ENCODE measurements around the gene ILKAP. TPM values are rescaled to one million over a fixed set of nuclear protein-coding genes. Genes with fewer than 3 reads are reported as not detected.

Gene ILKAP
- polyA plus RNA-seq, 3 donors: 23.2 to 44.2 (median 29.3) TPM

DNA sequence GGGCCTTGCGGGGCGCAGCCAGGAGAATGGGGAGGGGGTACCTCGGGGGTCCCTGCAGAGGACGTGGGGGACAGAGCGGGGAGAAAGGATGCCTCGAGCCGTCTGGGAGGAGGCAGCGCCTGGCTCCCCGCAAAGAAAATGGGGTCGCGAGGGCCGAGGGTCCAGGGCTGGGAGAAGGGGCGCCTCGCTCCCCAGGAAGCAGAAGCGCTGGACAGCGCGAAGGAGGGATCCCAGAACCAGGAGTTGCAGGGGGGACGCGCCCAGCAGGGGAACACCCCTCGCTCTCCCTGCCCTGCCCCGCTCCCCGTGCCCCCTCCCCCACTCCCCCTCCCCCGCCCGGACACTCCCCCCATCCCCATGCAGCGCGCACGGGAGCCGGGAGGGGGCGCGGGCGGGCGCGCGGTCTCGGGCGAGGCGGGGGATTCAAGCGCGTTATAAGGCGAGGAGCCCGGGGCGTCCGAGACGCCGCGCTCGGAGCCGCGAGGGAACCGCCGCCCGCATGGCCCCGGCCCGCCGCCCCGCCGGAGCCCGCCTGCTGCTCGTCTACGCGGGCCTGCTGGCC is 44.9 kb downstream of the ILKAP start, which contains the start of gene ERFE:
ERFE (plus strand) TSS at position 462 of the 562 bp plus-strand sequence; CDS start at position 500, 38 bp downstream.
- TF ChIP-seq, protein P1, sequence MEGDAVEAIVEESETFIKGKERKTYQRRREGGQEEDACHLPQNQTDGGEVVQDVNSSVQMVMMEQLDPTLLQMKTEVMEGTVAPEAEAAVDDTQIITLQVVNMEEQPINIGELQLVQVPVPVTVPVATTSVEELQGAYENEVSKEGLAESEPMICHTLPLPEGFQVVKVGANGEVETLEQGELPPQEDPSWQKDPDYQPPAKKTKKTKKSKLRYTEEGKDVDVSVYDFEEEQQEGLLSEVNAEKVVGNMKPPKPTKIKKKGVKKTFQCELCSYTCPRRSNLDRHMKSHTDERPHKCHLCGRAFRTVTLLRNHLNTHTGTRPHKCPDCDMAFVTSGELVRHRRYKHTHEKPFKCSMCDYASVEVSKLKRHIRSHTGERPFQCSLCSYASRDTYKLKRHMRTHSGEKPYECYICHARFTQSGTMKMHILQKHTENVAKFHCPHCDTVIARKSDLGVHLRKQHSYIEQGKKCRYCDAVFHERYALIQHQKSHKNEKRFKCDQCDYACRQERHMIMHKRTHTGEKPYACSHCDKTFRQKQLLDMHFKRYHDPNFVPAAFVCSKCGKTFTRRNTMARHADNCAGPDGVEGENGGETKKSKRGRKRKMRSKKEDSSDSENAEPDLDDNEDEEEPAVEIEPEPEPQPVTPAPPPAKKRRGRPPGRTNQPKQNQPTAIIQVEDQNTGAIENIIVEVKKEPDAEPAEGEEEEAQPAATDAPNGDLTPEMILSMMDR (IDR thresholded peaks at IDR 0.05): peak; percentile 54
- Mint-ChIP-seq H3K4me3 (peak within 1 kb of the TSS; percentile 76 to 93), H3K4me1 (peaks cover 15% of the 10 kb centered on the region), H3K27ac (no peak within 1 kb of the TSS), H3K9me3 (peaks cover 2 to 16% (median 5%) of the 10 kb centered on the region in 7 donors), H3K36me3 (peaks cover 0 to 4% of the 10 kb centered on the region in 2 donors), H3K27me3 (ENCODE audit: low read depth in 3 of 3) (peaks cover 36 to 60% (median 49%) of the 10 kb centered on the region in 3 donors)
- Histone ChIP-seq H3K4me3 (replicated peaks in 1 of 3; ENCODE audit: low read depth in 2 of 3, low read length in 3 of 3) (peak within 1 kb of the TSS in 2 of 3 experiments; percentile 16 to 63), H3K27me3 (ENCODE audit: control insufficient read depth in 2 of 2, insufficient read depth in 2 of 2, low read length in 2 of 2) (peaks cover 7 to 52% of the 10 kb centered on the region in 2 donors), H3K9ac (ENCODE audit: insufficient read depth, low read length, poor library complexity, severe bottlenecking) (no peak within 1 kb of the TSS), H3K4me1 (ENCODE audit: control insufficient read depth in 1 of 2, insufficient read depth in 2 of 2, low read length in 2 of 2) (peaks cover 7 to 8% of the 10 kb centered on the region in 2 donors), H2AFZ (ENCODE audit: insufficient read depth, low read depth, low read length, poor library complexity, severe bottlenecking) (peak within 1 kb of the TSS; percentile 69), H3K36me3 (replicated peaks in 1 of 2; ENCODE audit: control insufficient read depth in 1 of 2, insufficient read depth in 2 of 2, low read length in 2 of 2) (no peaks in the 10 kb centered on the region), H3K79me2 (ENCODE audit: insufficient read depth, low read length) (no peaks in the 10 kb centered on the region), H3K9me3 (replicated peaks in 1 of 2; ENCODE audit: control insufficient read depth in 1 of 2, insufficient read depth in 1 of 2, low read length in 2 of 2) (peaks cover 0 to 7% of the 10 kb centered on the region in 2 donors), H3K4me2 (replicated peaks; ENCODE audit: extremely low read depth, low read length, poor library complexity, severe bottlenecking) (peak within 1 kb of the TSS; percentile 66), H4K20me1 (ENCODE audit: insufficient read depth, low read length) (no peaks in the 10 kb centered on the region), H3K27ac (ENCODE audit: low read depth in 1 of 2, low read length in 2 of 2) (no peak within 1 kb of the TSS)
- DNase-seq: peak in 2 of 3 donors; percentile 19 to 31
- 13% methylated on average over 44 of the region's 61 CpGs for WGBS (ENCODE audit: insufficient coverage)
- intact Hi-C loops (cut with micrococcal nuclease): no loop called here

DNA sequence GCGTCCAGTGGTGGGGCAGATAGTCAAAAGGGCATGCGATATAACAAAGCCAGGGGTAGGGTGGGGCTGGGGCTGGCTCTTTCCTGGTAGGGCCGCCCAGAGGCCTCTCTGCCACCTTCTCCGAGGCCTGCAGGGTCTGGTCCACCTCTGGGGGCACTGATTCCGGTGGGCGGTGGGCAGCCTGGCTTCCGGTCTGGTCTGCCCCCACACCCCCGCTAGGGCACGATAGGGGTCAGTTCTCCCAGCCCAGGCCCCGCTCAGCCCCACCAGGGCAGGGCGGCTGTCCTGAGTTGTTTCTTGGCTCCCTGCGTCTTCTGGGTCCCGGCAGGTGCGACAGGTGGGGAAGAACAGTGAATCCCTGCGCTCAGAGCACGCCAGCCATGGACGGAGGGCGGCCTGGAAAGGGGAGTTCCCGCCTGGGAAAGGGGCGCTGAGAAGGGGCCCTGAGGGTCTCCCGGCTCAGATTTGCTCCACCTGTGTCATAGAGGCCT is 45.4 kb downstream of the ILKAP start:
- no peak overlapping the region for H3K4me2 ChIP-seq (replicated peaks; ENCODE audit: extremely low read depth, low read length, poor library complexity, severe bottlenecking)
- TF ChIP-seq, protein P1 (IDR thresholded peaks at IDR 0.05): no peak
- peaks cover 0 to 7% of the 10 kb centered on the region in 2 donors for H3K9me3 ChIP-seq (replicated peaks in 1 of 2; ENCODE audit: control insufficient read depth in 1 of 2, insufficient read depth in 1 of 2, low read length in 2 of 2)
- no peak for DNase-seq
- intact Hi-C loops (cut with micrococcal nuclease): no loop called here
- H3K27me3 Mint-ChIP-seq (ENCODE audit: low read depth in 3 of 3): peaks cover 32 to 54% (median 46%) of the 10 kb centered on the region in 3 donors
- peak overlapping the region in 1 of 2 donors; percentile 64 for H3K4me3 Mint-ChIP-seq
- H3K9ac ChIP-seq (ENCODE audit: insufficient read depth, low read length, poor library complexity, severe bottlenecking): no peak overlapping the region
- no peaks in the 10 kb centered on the region for H4K20me1 ChIP-seq (ENCODE audit: insufficient read depth, low read length)
- H3K4me3 ChIP-seq (replicated peaks in 1 of 3; ENCODE audit: low read depth in 2 of 3, low read length in 3 of 3): no peak overlapping the region
- no peak overlapping the region for H2AFZ ChIP-seq (ENCODE audit: insufficient read depth, low read depth, low read length, poor library complexity, severe bottlenecking)
- H3K9me3 Mint-ChIP-seq: peaks cover 2 to 16% (median 5%) of the 10 kb centered on the region in 7 donors
- H3K79me2 ChIP-seq (ENCODE audit: insufficient read depth, low read length): no peaks in the 10 kb centered on the region
- peaks cover 7 to 8% of the 10 kb centered on the region in 2 donors for H3K4me1 ChIP-seq (ENCODE audit: control insufficient read depth in 1 of 2, insufficient read depth in 2 of 2, low read length in 2 of 2)
- H3K36me3 Mint-ChIP-seq: peaks cover 0 to 4% of the 10 kb centered on the region in 2 donors
- peaks cover 15% of the 10 kb centered on the region for H3K4me1 Mint-ChIP-seq
- no peak overlapping the region for H3K27ac ChIP-seq (ENCODE audit: low read depth in 1 of 2, low read length in 2 of 2)
- H3K27ac Mint-ChIP-seq: no peak overlapping the region
- WGBS (ENCODE audit: insufficient coverage): 81% methylated on average over 17 of the region's 21 CpGs
- peaks cover 7 to 48% of the 10 kb centered on the region in 2 donors for H3K27me3 ChIP-seq (ENCODE audit: control insufficient read depth in 2 of 2, insufficient read depth in 2 of 2, low read length in 2 of 2)
- no peaks in the 10 kb centered on the region for H3K36me3 ChIP-seq (replicated peaks in 1 of 2; ENCODE audit: control insufficient read depth in 1 of 2, insufficient read depth in 2 of 2, low read length in 2 of 2)

All from CD14-positive monocyte (primary cell).